ENCODE data around the gene DOK6.
"Not testable (repeated sequence)": the region's sequence is repeated elsewhere in the genome, so short reads cannot be mapped to it uniquely, and the experiment has no call there.

The DOK6 gene

DNA sequence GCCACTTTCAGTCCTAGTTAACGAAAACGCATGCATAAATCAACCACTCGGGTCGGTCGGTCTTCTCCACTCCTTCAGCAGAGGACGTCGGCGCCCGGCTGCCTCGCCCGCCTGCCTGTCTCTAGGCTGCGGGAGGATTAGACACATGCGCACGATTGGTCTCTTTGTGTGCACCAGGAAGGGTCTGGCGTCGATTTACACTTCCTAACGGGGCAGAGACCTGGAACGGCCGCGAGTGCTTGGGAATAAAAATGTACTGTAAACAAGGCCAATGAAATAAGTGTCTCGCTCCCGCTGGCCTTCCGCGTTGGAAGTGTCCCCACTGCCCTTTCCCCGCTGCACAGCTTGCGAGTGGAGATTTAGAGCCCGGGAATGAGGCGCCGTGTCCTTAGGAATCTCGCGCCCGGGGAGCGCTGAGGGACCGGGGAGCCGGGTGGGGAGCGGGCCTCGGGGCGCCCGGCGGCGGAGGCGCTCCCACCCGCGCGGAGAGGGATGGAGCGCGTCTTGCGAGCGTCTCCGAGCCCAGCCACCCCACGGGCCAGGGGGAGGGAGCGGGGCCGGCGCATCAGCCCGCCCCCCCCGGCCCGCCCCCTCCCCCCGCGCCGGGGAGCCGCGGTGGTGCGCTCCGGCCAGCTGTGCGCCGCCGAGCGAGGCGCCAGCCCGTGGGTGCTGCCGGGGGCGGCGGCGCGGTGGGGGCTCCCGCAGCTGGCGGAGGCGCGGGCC is at the start of gene DOK6:
Gene DOK6, plus strand, starts transcription at position 636 of the 723 bp plus-strand sequence.
- DNase-seq (ENCODE audit: low read depth, low spot score) = peak; percentile 40

DNA sequence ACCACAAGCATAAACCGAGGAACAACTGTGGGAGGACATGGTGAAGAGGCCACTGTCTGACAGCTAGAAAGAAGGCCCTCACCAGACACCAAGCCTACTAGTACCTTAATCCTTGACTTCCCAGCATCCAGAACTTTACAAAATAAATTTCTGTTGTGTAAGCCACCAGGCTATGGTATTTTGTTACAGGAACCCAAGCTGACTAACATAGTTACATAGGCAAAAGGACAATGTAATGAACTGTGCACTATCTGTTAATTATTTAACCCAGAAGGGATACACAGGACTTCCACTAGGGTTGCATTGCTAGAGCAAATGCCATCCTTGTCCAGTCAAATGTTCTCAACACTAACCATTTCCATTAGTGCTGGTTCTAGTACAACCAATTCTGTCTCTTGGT is 47.7 kb upstream of the DOK6 start:
- DNase-seq (ENCODE audit: low read depth, low spot score) = no peak

DNA sequence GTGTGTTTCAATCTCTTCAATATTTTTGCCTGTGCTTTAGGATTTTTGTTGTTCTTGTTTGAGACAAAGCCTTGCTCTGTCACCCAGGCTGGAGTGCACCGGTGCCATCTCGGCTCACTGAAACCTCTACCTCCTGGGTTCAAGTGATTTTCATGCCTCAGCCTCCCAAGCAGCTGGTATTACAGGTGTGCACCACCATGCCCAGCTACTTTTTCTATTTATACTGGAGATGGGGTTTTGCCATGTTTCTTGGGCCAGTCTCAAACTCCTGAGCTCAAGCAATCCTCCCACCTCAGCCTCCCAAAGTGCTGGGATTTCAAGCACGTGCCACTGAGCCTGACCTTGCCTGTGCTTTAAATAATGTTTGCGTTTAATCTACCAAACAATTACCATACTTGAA is 43.1 kb upstream of the DOK6 start:
- no peak for DNase-seq (ENCODE audit: low read depth, low spot score)

DNA sequence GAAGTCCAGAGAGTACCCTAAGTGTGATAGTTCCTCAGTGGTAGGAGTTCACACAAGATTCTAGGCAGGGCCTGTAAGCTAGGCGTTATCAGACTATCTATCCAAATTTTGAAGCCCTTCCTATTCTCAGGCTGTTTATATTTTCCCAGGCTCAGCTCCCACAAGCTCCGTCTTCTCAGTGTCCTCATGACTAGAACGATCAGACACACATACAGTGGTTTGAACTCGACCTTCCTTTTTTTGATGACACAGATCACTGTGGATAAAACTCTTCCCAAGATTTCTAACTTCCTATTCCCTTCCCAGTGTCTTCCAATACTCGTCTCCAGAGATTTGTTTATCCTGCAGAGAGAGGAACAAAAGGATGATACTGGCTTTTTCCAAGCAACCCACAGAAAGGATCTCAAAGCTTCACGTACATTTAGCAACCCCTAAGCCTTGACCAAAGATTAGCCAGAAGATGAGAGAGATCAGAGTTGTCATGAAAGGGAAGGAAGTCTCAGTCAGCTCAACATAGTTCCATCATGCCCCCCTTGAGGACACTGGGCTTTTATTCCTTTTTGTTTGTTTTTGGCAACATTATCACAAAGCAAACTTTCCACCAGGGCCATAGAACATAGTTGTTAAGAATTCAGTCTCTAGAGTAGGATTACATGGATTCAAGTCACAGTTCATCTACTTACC is 42.3 kb upstream of the DOK6 start:
- no peak for DNase-seq (ENCODE audit: low read depth, low spot score)

DNA sequence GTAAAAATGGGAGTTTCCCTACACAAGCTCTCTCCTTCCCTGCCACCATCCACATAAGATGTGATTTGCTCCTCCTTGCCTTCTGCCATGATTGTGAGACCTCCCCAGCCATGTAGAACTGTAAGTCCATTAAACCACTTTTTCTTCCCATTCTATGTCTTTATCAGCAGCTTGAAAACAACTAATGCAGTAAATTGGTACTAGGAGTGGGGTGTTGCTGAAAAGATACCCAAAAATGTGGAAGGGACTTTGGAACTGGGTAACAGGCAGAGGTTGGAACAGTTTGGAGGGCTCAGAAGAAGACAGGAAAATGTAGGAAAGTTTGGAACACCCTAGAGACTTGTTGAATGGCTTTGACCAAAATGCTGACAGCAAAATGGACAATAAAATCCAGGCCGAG is 40.9 kb upstream of the DOK6 start:
- not testable (repeated sequence) for DNase-seq (ENCODE audit: low read depth, low spot score)

DNA sequence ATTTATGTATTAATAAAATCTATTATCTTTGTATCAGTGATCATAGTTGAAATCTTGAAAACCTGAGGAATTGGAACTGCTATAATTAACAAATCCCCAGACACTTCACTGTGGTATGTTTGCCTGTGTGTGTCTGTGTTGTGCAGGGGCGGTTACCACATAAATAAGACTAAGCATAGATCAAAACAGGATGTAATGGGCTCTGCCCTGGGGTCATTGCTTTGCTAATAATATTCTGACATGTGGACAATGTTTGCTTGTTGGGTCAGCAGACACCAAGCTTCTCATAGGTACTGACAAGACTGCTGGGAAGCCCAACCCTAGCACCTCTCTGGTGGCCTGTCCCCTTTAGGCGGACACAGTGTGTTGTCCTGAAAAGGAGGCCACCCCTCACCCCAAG is 35.8 kb upstream of the DOK6 start:
- no peak for DNase-seq (ENCODE audit: low read depth, low spot score)

DNA sequence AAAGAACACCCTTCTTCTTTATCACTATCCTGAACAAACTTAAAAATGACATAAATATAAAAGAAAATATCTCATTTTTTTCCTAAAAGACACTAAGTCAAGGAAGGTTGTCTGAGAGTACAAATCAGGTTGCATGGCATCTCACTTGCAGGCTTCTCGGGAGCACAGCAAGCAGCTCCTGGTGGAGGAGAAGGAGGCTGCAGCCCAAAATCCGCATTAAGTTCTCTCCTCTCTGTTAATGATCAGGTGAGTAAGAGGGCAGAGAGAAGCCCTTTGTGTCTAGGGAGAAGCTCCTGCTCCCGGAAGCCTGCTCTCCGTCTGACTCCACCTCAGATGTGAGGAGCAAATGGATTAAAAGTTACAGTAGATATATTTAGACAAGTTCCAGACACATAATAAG is 35.0 kb upstream of the DOK6 start:
- DNase-seq (ENCODE audit: low read depth, low spot score) = no peak

DNA sequence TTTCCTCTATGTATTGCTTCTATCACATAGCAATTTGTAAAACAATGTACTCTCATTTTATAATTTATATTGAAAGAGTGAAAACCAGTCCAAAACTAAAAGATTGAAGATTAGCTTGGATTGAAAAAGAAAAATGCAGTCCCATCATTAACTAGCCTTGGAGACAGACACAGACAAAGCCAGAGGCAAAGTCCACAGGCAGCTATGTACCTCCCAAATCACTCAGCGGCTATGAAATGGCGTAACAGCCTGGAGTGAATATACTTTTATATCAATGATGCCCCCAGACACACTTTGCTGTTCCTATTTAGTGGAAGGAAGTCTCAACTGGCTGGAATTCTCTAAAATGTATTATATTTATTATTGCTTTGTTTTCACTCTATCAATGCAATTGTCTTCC is 33.6 kb upstream of the DOK6 start:
- no peak for DNase-seq (ENCODE audit: low read depth, low spot score)

DNA sequence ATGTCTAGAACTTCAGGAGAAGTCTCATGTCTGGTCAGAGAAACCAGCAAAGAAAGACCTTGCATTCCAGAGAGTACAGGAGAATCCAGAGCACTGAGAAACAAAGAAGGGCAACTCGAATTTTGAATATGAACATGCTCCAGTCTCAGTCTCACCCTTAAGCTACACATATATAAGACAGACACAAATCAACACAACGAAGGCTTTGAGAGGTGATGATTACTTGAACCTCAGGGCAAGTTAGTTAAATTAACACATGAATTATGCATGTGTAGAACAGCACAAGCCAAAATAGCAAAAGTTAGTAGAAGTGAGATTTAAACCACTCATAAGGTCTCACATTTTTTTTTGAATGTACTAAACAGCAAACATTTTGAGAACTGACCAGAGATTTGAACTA is 29.0 kb upstream of the DOK6 start:
- no peak for DNase-seq (ENCODE audit: low read depth, low spot score)

DNA sequence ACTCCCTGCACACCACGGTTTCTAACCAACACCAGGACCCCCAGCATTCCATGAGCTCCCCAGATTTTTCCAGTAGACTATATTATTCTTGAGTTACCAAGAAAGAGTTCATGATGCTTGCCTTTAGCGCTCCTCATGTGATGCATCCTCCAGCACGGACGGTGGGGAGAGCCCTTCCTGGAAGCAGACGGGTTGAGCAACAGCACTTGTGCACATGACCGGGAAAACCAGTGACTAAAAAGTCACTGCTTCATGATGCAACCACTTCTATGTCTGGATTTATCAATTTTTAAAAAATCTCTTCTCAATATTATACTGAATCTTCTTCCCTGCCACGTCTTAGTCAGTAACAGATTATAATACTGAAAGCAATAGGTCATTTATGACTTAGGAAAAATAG is 20.4 kb upstream of the DOK6 start:
- no peak for DNase-seq (ENCODE audit: low read depth, low spot score)

DNA sequence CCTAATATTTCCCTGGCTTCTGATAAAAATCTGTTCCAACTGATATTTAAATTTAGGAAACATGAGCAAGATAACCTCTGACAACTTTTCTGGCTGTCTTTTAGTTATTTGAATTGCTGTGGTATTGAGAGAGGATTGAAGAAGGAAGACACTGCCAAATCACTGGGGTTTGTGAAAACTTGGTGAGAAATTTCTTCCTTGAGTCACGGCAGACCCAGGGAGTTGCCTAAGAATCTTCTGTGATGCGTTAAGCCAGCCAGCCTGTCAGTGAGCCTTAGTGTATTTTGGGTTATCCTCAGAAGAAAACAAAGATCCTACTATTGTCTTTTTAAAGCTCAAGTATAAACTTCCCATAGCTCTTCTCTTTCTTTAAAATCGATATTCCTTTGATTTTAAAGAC is 17.5 kb upstream of the DOK6 start:
- DNase-seq (ENCODE audit: low read depth, low spot score) = no peak

DNA sequence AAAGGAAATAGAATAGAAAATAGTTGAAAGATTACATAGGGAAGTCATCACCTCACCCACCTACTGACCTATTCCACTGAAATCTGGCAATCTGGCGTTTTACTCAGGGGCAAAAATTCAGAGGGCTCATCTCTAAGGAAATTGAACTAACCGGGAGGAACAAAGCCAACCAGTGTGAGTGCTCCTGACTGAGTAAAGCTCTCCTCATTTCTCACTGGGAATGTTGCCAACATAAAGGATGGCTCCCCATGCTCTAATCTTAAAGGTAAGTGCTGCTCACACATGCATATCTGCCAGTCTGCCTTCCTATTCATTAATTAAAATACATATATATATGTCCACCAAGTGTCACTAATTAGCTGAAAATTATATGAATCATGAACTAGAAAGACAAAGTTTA is 13.5 kb upstream of the DOK6 start:
- DNase-seq (ENCODE audit: low read depth, low spot score) = no peak

DNA sequence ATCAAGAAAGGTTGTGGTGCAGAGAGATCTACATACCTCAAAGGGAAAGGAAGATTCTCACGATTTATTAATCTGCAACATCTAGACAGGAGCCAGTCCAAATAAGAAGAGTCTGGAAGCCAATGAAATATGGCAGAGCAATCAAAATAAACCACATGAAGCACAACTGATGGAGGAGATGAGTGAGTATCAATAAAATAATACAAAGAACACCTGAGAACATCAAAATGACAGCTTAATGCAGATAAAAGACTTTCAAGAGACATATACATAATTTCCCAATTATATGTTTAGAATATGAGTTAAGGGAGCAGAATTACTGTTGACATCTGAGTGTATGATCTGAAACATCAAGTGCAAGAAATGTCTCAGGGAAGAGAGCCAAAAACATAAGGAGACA is 12.5 kb upstream of the DOK6 start:
- no peak for DNase-seq (ENCODE audit: low read depth, low spot score)

DNA sequence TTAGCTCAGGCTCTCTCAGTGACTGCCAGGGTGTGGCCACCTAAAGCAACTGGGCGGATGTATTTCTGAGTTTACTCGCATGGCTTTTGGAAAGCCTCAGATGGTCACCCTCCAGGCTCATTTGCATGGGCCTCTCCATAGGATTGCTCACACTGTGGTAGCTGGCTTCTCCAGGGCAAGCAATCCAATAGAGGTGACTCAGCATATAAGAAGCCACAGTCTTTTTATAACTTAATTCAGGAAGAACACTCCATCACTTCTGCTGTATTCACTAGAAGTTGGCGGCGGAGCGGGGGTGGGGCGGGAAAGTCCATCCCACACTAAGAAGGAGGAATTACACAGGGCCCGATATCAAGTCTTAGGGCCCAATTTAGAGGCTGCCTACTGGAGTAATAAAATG is 3.6 kb upstream of the DOK6 start:
- DNase-seq (ENCODE audit: low read depth, low spot score) = no peak

DNA sequence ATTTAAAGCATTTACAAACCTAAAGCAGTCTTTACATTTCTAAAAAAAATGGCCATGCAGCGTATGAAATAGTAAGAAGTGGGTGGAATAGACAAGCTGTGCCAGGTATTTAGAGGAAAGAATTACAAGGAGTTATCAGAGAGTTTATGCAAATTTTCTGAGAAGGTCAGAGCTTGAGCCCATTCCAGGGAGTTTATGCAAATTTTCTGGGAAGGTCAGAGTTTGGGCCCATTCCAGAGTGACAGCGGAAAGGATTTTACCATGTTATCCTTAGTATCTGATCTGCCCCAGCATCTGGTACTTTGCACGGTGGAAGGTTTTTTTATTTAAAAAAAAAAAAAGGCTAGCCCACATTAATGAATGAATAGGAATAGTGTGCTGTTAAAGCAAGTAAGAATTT is 1.4 kb upstream of the DOK6 start:
- no peak for DNase-seq (ENCODE audit: low read depth, low spot score)

DNA sequence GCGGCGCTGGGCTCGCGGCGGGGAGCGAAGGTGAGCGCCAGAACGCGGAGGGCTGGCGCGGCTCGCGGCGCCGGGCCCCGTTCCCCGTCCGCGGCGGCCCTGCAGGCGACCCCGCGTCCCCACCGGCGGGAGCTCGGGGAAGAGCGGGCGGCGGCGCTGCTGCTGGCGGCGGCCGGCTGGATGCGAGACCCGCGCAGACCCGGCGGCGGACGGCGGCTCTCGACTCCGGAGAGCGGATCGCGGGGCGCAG is 213 bp downstream of the DOK6 start:
- no peak for DNase-seq (ENCODE audit: low read depth, low spot score)

DNA sequence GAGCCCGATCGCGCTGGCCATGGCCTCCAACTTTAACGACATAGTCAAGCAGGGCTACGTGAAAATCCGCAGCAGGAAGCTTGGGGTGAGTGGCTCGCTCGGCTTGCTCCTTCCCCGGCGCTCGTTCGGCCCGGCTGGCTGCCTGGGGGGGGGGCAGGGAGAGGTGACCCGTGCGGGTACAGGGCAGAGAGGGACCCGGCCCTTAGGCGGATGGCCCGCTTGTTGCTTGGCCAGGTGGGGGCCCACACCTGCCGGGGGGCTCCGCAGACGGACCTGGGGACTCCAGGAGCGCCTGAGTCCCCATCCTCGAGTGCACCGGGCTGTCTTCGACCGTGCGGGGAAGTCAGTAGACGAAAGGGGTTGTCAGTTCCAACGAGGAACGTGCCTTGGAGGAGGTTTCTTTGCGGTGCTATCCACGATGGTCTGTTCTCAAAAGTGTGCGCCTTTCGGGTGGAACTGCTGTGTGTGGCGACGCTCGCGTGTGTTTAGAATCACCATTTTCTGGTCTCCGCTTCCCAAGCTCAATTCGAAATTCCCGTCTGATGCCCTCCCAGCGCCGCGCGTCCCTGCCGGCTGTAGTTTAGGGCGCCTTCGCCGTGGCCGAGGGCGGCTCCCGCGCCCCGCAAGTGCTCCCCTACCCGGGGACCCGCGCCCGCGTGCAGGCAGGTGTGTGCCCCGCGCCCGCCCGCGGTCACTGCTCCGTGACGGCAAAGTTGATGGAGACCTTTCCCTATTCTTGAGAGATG is 711 bp downstream of the DOK6 start:
- DNase-seq (ENCODE audit: low read depth, low spot score) = no peak

DNA sequence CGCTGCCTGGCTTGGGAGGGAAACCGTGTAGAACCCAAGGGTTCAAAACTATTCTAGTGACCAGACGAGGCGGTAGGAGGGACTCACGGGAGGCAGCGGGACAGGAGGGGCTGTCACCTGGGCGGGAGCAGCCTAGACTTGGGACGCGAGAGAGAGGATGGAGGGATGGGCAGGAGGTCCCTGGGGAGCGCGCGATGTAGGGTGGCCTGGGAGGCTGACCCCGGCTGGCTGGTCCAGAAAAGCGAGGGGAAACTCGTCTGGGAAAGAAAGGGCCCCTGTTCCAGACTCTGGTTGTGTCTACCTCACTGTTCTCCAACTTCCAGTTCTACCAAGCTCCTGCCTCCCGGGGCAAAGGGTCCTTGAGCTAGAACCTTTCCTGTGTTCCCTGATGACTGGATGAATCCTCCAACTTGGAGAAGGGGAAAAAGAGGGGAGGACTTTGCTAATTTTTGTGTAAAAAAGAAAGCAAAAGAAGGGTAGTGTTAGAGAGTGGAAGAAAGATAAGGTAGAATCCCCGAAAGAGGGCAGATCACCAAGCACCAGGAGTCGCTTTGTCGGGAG is 1.4 kb downstream of the DOK6 start:
- no peak for DNase-seq (ENCODE audit: low read depth, low spot score)

DNA sequence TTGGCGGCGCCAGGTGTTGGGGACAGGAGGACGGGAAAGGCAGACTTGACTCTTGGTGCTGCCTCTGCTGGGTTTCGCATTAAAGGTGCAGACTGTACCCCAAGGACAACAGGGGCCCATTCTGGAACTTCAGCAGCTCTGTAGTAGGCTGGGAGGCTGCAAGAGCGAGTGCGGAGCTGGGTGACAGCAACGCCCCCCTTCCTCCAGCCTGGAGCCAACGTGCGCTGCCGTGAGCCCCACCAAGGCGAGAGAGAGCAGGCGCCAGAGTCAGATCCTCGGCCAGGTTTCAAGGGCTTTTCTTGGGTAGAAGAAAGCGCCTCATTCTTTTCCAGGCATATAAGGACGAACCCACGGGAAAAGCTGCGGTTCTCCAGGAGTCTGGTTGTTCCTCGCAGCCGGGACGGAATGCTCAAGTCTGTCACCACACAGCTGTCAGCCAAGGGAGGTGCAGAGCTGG is 1.9 kb downstream of the DOK6 start:
- DNase-seq (ENCODE audit: low read depth, low spot score) = no peak

DNA sequence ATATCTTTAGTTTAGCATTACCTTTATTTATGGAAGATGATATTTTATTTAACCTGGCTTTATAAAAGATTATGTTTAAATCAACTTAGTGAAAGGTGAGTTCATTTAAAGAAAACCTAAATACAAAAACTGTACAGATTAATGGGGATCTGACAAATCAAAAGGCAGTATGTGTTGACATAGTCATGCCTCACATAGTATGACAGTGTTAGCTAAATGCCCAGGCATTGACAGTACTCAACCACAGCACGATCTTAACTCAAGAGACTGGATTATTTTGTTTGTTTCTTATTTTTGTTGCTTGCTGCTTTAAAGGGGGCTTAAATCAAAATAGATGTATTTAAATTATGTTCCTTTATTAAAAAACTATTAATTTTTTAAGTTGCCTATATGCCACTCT is 7.8 kb downstream of the DOK6 start:
- DNase-seq (ENCODE audit: low read depth, low spot score) = no peak

DNA sequence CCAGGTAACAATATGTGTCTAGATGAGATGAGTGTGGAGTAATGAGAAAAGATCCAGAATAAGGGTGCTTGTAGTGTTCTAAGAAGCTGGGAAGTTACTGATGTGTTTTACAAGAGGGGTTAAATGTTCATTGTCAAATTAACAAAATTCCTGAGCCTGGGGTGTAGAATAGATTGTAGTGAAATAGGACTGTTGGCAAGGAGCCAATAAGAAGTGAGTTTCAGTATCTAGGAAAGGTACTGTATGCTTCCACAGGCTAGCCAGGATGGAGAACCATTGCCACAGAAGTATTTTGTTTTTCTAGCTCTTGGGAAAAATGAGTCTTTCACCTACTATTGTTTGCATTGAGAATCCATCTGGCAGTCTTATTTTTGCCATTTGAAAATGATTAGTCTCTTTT is 10.5 kb downstream of the DOK6 start:
- DNase-seq (ENCODE audit: low read depth, low spot score) = no peak

DNA sequence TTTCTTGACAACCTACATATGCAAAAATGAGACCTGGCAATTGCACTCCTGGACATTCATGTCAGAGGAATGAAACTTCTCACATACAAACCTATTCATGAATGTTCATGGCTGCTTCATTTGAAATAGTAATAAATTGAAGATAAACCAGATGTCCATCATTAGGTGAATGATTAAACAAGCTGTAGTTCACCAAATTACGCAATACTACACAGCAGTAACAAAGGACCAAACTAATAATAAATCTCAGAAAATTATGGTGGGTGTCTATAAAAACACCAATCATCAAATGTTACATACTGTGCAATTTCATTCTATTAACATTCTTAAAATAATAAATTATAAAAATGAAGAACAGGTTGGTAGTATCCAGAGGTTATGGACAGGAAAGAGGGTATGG is 13.5 kb downstream of the DOK6 start:
- DNase-seq (ENCODE audit: low read depth, low spot score) = no peak

DNA sequence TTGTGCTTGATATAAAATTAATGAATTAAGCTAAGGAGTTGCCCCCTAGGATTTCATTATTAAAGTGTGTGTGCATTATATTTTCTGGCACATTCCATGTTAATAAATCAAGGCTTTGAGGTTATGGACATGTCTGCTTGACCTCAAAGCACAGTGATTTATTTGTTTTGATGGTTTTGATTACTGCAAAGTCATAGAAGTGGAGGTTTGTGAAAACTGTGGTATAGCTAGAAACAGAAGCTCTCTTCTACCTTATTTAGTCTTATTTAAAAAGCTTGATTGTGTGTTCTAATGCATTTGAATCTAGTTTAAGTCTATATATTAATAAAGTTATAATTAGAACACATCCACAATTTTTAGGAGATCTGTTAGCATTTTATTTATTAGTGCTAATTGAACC is 32.2 kb downstream of the DOK6 start:
- DNase-seq (ENCODE audit: low read depth, low spot score) = no peak
